Effector memory CD4-positive, alpha-beta T cell (primary cell): Measurements from ENCODE around the gene GRPEL1.

ENCODE experiments used
- DNase-seq, 3 donors: peaks; one replicate each; pipeline ENCODE4 v3.0.0-alpha.2; 2020
- H3K27ac ChIP-seq: 2 replicates; pipeline ENCODE4 v1.7.0; 2013; ENCODE audit warnings: mild to moderate bottlenecking, low read length, moderate library complexity; ENCODE audit not compliant: insufficient read depth, poor library complexity, severe bottlenecking
- H3K27me3 ChIP-seq: replicated peaks from 2 replicates; pipeline ENCODE4 v1.7.0; 2013; ENCODE audit warnings: mild to moderate bottlenecking, low read length; ENCODE audit not compliant: insufficient read depth, control insufficient read depth, poor library complexity, severe bottlenecking
- H3K36me3 ChIP-seq: 2 replicates; pipeline ENCODE4 v1.7.0; 2013; ENCODE audit warnings: mild to moderate bottlenecking, low read length, moderate library complexity; ENCODE audit not compliant: control insufficient read depth, insufficient read depth
- H3K4me1 ChIP-seq: 2 replicates; pipeline ENCODE4 v1.7.0; 2013; ENCODE audit warnings: low read length, mild to moderate bottlenecking; ENCODE audit not compliant: control insufficient read depth, insufficient read depth, poor library complexity, severe bottlenecking
- H3K4me3 ChIP-seq: 2 replicates; pipeline ENCODE4 v1.7.0; 2013; ENCODE audit warnings: low read length, low read depth, mild to moderate bottlenecking; ENCODE audit not compliant: insufficient read depth, poor library complexity, severe bottlenecking
- H3K9me3 ChIP-seq: 2 replicates; pipeline ENCODE4 v1.7.0; 2013; ENCODE audit warnings: mild to moderate bottlenecking, low read length, moderate library complexity; ENCODE audit not compliant: control insufficient read depth

The GRPEL1 gene

GRCh38 chr4:7019367-7019766 lies 48.5 kb downstream of the GRPEL1 start:
- Histone ChIP-seq H3K4me3 (no peak overlapping the region), H3K27me3 (no peaks in the 10 kb centered on the region), H3K9me3 (no peaks in the 10 kb centered on the region), H3K4me1 (no peaks in the 10 kb centered on the region), H3K27ac (no peak overlapping the region), H3K36me3 (peaks cover 75% of the 10 kb centered on the region)
- DNase-seq, result no peak

- Histone ChIP-seq H3K4me1 (no peaks in the 10 kb centered on the region), H3K27me3 (no peaks in the 10 kb centered on the region), H3K36me3 (peaks cover 76% of the 10 kb centered on the region), H3K9me3 (no peaks in the 10 kb centered on the region), H3K27ac (no peak overlapping the region), H3K4me3 (no peak overlapping the region)
- no peak for DNase-seq
Measured at GRCh38 chr4:7018281-7018680, 49.6 kb downstream of the GRPEL1 start.

- no peak overlapping the region for H3K4me3 ChIP-seq
- DNase-seq, result no peak
- H3K27me3 ChIP-seq, result no peaks in the 10 kb centered on the region
- no peaks in the 10 kb centered on the region for H3K4me1 ChIP-seq
- H3K27ac ChIP-seq, result no peak overlapping the region
- H3K36me3 ChIP-seq, result peaks cover 81% of the 10 kb centered on the region
- H3K9me3 ChIP-seq, result no peaks in the 10 kb centered on the region
Measured at GRCh38 chr4:7017446-7018048, 50.3 kb downstream of the GRPEL1 start.

GRCh38 chr4:7016512-7016911 lies 51.4 kb downstream of the GRPEL1 start:
- DNase-seq, result no peak
- Histone ChIP-seq H3K27me3 (no peaks in the 10 kb centered on the region), H3K4me3 (no peak overlapping the region), H3K4me1 (no peaks in the 10 kb centered on the region), H3K9me3 (no peaks in the 10 kb centered on the region), H3K36me3 (peaks cover 77% of the 10 kb centered on the region), H3K27ac (no peak overlapping the region)

DNA sequence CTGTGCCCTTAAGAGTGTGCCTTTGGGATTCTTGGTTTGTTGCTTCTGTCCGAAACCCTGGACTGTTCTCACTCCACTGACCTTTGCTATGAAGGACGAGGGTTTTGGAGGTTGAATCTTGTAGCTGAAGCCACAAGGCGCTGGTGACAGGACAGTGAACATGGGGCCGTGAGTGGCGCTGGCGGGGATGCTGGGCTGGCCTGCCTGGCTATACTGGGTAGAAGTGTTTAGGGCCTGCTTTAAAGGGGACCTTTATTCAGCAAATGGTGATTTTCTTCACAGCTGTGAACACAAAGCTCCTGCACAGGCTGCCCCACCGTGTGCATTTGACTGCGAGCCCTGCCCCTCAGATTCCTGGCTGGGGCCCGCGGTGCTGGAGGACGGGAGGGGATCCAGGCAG lies 51.8 kb downstream of the GRPEL1 start:
- no peaks in the 10 kb centered on the region for H3K4me1 ChIP-seq
- no peaks in the 10 kb centered on the region for H3K27me3 ChIP-seq
- H3K36me3 ChIP-seq, result peaks cover 77% of the 10 kb centered on the region
- DNase-seq, result no peak
- no peak overlapping the region for H3K4me3 ChIP-seq
- H3K9me3 ChIP-seq, result no peaks in the 10 kb centered on the region
- H3K27ac ChIP-seq, result no peak overlapping the region

DNA sequence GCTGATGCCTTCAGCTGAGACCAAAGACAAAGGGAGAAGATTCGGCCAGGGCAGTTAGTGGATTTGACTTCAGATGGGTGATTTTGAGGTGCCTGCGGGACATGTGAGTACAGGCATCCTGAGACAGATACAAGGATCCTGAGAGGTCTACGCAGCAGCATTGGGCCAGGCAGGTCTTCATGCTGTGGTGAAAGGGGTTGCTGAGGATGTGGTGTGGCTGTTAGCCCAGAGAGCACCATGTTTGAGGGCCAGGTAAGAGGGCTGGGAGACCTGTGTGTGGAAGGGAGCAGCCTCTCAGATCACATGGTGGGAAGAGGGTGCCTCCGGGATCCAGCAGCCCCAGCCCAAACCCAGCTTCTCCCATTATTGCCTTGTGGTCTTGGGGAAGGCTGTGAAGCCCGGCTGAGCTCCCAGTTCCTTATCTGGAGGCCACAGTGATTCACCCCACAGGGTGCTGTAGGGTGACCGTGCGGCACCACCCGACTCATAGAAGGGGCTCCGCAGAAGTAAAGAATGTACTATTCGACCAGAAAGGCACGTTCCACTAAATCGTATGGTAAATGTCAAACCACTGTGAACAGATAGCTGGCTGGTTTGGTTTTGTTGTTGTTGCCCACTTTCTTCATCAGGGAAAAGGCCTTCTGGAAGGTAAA lies 52.4 kb downstream of the GRPEL1 start:
- H3K27me3 ChIP-seq, result no peaks in the 10 kb centered on the region
- H3K9me3 ChIP-seq, result no peaks in the 10 kb centered on the region
- no peak overlapping the region for H3K4me3 ChIP-seq
- H3K36me3 ChIP-seq, result peaks cover 77% of the 10 kb centered on the region
- no peak overlapping the region for H3K27ac ChIP-seq
- no peaks in the 10 kb centered on the region for H3K4me1 ChIP-seq
- no peak for DNase-seq

DNA sequence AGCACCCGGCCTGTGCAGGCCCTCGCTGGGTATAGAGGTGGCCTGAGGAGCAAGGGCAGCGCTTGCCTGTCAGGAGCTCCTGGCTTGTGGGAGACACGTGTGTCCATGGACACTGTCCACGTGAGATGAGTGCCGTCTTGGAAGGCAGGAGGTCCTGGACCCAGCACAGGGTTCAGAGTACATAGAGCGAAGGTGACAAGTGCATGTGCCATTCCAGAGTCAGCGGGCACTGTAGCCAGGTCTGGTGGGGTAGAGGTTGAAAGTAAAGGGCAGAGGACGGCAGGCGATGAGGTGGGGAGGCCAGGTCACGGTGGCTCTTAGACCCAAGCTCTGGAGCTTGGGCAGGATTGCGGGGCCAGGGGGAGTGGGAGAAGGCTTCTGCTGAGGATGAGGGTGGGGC lies 53.0 kb downstream of the GRPEL1 start:
- no peak overlapping the region for H3K4me3 ChIP-seq
- H3K4me1 ChIP-seq, result no peaks in the 10 kb centered on the region
- no peaks in the 10 kb centered on the region for H3K27me3 ChIP-seq
- no peaks in the 10 kb centered on the region for H3K9me3 ChIP-seq
- H3K36me3 ChIP-seq, result peaks cover 83% of the 10 kb centered on the region
- no peak overlapping the region for H3K27ac ChIP-seq
- no peak for DNase-seq

GRCh38 chr4:7013175-7013574 lies 54.7 kb downstream of the GRPEL1 start:
- Histone ChIP-seq H3K4me1 (no peaks in the 10 kb centered on the region), H3K4me3 (no peak overlapping the region), H3K27me3 (no peaks in the 10 kb centered on the region), H3K9me3 (no peaks in the 10 kb centered on the region), H3K27ac (no peak overlapping the region), H3K36me3 (peaks cover 78% of the 10 kb centered on the region)
- DNase-seq, result no peak

DNA sequence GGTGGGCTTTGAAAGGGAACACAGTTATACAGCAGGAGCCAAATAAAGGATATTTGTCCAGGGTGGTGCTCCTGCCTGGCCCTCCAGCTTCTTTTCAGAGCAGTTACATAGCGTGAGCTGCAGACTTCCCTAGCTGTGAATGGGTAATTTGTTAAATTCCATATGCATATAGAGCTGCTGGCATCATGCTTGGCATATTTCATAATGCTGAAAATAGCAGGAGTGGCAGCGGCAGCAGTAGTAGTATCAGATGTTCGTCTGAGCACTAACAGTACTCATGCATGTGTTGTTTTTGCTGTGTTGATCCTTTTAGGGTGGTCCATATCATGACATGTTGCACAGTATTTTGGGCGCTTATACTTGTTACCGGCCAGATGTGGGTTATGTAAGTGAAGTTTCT lies 58.3 kb downstream of the GRPEL1 start:
- Histone ChIP-seq H3K4me3 (no peak overlapping the region), H3K36me3 (peaks cover 60% of the 10 kb centered on the region), H3K9me3 (no peaks in the 10 kb centered on the region), H3K4me1 (no peaks in the 10 kb centered on the region), H3K27ac (no peak overlapping the region), H3K27me3 (no peaks in the 10 kb centered on the region)
- no peak for DNase-seq
